NCI-H524 (cell line): Measurements from ENCODE around the gene CORO2B.

Experiments
- DNase-seq, 2 experiments: peaks; one replicate each; lab custom pipeline; 2025; lab: John Stamatoyannopoulos, UW

CORO2B gene

DNA sequence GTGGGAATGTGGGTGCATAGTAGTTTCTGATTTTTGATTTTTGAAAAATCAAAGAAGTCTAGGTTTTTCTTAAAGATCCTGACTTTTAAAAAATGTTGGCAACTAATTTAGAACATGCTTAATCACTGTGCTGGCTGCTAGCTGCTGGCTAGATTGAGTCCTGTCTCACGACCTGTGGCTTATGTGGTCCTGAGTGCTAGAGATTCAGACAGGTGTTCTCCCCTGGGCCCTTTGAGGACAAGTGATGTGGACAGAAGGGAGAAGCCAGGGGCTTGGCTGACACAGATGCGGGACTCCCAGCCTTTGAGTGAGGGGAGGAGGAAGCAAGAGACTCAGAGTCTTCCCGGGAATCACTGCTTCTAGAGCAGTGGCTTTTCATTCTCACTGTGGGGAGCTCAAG lies 47.5 kb downstream of the CORO2B start:
- DNase-seq: peak; percentile 26 to 58

DNA sequence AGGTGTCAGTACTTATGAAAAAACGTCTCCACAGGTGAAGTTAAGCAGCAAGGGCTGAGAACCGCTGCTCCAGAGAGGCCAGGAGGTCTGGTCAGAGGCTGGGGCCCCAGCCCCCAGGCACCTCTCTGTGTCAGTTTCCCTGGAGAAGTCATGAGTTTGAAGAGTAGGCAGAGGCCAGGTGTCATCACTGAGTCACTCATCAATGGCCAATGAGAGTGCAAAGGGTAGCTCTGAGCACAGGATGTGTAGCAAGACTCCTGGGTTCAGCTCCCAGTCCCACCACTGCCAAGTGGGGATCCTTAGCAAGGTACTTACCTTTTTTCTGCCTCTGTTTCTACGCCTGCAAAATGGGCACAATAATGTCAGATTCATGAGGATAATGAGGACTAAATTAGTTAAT lies 47.9 kb downstream of the CORO2B start:
- no peak for DNase-seq

DNA sequence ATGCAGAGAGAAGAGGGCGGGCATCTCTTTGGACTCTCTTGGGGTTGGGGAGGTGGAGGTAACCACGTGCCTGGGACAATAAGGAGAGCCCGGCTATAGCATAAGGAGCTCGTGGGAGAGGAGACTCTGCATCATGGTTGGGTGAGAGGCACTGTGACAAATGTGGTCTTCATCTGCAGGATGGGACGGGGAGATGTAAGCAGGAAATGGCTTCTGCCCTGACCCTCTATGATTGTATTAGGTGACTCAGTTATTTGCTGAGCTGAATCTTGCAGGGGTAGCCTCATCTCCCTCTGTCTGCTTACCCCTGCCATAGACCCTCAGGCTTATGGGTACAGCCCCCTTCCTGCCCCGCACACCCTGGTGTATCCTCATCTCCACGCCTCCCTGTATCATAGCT lies 48.7 kb downstream of the CORO2B start:
- DNase-seq: no peak

DNA sequence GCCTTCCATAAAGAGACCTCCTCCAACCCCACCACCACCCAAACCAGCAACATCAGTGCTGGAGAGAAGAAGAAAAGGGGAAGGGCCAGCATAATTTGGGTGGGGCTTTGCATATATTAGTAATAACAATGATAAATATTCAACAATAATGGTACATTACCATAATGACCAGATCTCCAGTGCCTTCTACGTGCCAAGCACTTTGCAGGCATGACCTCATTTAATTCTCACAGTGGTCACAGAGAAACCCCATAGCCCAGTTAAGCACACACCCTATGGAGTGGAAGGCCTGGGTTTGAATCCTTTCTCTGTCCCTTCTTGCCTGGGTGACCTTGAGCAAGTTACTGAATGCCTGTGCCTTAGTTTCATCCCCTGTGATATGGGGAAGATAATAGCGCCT lies 49.2 kb downstream of the CORO2B start:
- DNase-seq: no peak

- DNase-seq: no peak
Measured at GRCh38 chr15:68629519-68630210, 50.9 kb downstream of the CORO2B start.

DNA sequence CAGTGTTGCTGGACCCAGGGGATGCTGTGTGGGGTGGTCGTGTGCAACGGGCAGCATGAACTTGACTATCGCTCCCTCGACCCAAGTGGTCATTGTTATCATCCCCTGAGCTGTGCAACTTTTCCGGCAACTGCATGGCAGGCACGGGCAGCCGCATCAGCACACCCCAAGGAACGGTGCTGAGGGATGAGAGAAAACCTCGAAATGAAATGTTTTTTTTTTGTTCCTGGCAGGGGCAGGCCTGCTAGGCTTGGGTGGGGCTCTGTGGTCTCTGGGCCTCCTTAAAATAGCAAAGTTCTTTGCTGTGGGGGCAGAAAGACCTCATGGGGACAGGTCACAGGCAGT lies 51.4 kb downstream of the CORO2B start:
- DNase-seq: no peak

- peak in 1 of 2 experiments; percentile 21 for DNase-seq
Measured at GRCh38 chr15:68630836-68631235, 52.0 kb downstream of the CORO2B start.

- DNase-seq: peak; percentile 66 to 84
Measured at GRCh38 chr15:68631601-68632051, 52.8 kb downstream of the CORO2B start.

DNA sequence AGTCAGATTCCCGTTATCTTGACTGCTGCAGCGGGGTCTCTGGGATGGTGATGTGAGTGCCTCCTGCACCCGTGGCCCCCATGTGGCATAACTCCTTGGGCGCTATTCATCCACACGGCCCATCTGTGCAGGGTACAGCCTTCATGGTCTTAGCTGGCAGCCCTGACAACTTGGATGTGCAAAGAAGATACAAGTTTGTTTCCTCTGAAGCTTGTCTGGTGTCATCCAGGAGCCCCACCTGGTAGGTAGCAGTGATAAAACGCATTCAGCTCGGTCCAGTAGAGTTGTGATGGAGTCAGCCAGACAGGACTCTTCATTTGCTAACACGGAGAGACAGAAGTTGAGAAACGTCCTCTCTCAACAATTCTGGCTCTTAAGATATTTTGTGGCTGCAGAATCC lies 53.3 kb downstream of the CORO2B start:
- DNase-seq: no peak

- DNase-seq: no peak
Measured at GRCh38 chr15:68633231-68634121, 54.7 kb downstream of the CORO2B start.

DNA sequence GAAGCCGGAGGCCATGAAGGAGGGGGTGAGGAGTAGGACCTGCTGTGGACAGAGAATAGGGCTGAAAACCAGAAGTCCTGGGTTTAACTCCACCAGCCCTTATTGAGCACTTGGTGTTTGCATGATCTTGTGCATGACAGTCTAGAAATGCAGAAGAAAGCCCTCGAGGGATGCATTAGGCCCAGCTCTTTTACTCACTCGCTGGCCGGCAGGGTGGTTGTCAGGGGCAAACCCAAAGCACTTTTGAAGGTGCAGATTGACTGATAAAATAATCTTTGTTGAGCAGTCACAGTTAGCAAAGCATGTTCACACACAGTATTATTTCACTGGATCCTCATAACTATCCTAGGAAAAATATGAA lies 55.3 kb downstream of the CORO2B start:
- no peak for DNase-seq

- no peak for DNase-seq
Measured at GRCh38 chr15:68634531-68634930, 55.7 kb downstream of the CORO2B start.

DNA sequence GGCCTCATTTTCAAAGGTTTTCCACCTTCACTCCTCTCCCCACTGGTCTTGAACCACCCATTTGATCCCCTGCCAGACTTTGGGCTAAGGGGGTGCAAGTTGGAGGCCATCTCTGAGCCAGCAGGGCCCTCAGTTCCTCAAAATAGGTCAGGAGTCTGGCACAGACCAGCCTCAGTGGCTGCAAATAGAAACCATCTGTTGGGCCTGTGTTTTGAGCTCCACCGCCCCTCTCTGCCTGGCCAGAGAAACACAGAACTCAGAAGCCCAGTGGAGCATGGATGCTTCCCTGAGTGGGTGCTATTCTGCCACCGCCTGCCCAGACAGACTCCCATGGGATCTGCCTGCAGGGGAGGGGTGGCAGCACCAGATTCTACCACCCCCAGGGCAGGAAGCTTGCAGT lies 56.3 kb downstream of the CORO2B start:
- peak in 1 of 2 experiments; percentile 19 for DNase-seq

DNA sequence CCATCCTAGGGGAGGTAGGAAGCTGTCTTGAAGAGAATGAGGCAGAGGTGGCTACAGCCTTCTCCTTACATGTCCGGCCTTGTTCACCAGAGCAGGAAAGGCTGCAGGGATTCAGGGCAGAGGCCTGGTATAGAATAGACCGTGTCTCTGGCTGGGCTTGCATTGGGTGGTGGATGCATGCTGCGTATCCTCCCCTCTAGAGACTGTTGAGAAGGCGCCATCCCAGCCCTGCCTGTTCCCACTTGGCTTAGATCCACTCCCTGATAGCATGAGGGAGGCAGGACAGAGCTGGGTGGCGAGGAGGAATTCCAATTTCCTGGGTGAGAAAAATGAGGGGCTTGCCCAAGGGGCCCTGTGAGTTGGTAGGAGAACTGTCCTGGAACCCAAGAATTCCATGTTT lies 57.5 kb downstream of the CORO2B start:
- peak in 1 of 2 experiments; percentile 51 for DNase-seq

GRCh38 chr15:68637767-68638404 lies 59.1 kb downstream of the CORO2B start:
- DNase-seq: peak in 1 of 2 experiments; percentile 30

DNA sequence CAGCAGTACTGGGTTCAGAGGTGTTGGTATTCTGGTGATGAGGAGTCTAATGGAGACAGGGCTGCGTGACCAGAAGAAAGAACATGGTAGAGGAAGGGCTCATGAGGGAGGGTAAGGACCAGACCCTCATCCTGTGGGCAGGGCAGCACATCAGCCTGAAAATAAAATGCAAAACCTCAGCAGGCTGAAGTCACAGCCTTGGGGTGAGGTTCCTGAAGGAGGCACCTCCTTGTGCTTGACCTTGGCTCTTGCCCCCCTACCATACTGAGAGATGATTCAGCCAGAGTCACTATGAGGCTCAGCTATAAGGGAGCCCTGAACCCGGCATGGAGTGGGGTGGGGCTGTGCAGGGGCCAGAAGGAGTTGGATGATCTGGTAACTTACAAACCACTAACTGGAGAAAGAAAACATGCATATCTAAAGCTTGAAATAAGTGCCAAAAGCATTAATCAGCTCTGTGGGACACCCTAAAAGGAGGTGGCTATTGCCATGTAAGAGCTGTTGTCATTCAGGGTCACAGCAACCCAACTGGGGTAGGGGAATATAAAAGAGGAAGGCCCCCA lies 60.2 kb downstream of the CORO2B start:
- no peak for DNase-seq

DNA sequence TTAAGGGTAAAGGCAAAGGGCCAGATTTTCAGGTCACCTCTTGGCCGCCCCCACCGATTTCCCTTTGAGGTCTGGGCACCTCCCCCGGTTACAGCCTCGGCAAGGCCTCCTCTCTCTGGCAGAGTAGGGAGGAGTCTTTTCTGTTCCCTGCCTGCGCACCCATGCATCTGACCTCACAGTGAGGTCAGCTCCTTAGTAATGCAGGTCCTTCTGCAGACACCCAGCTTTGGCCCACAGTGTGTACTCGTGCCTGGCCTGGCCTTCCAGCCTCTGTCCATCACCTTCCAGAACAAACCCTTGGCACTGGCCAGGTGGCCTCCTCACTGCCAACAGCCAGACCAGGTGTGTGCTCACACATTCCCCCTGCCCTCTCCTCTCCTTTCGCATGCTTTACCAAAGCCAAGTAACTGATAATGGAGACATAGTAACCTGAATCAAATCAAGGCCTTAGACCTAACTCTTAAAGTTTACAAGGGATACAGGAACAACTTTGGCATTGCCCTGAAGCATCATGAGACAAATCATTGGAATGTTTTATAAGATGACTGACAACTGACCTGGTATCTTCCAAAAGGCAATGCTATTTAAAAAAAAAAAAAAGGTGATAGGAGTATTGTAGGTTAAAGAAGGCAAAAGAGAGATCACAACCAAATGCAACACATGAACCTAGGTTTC lies 61.3 kb downstream of the CORO2B start:
- no peak for DNase-seq

- DNase-seq: peak in 1 of 2 experiments; percentile 26
Measured at GRCh38 chr15:68640791-68641331, 62.1 kb downstream of the CORO2B start.

DNA sequence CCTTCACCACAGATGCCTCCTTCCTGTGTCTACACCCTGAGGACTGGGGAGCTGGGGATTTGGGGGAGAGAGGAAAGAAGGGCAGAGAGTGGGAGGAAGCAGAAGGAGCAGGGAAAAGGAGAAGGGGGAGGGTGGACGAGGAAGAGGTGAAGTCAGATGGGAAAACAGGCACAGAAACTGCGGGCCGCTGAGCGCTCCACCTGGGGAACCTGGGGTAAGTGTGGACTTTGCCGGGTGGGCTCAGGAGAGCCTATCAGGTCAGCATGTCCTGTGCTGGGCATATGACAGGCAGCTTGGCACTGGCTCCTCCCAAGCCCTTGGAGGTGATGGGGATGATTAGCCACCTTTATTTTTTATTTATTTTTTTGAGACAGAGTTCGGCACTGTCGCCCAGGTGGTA lies 62.6 kb downstream of the CORO2B start:
- DNase-seq: no peak

DNA sequence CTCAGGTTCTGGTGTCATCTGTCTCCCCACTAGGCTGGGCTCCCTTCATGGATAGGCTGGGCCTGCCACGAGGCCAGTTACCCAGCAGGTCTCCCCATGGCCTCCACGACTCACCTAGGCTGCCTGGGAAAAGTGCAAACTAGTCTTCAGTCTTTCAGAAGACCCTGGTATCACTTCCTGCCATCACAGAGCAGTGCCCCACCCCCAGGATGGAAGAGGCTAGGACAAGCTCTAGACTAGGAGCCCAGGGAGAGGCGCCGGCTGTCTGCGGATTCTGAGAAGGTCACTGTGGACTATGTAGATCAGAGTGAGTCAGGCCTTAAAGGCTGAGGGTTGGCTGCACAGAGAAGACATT lies 63.7 kb downstream of the CORO2B start:
- DNase-seq: no peak

- no peak for DNase-seq
Measured at GRCh38 chr15:68643216-68643830, 64.5 kb downstream of the CORO2B start.
